Calu3 (cell line): Measurements from ENCODE around the gene AQP1. TPM values are rescaled to one million over a fixed set of nuclear protein-coding genes. Genes with fewer than 3 reads are reported as not detected.

Experiments
- BruUV-seq: library from RNA; stranded (reverse); fragments of 400-500 nt; replicated peaks from 2 replicates; lab custom pipeline; 2021; lab: Mats Ljungman, UMichigan
- CTCF ChIA-PET: fragments of 300-600 bp; sonication (Branson Sonifier 250); formaldehyde crosslinking; loops from one replicate; lab custom pipeline; 2022; ENCODE audit warnings: antibody characterized with exemption; lab: Charles Lee
- DNase-seq: peaks from one replicate; pipeline ENCODE4 v3.0.0; 2022
- H3K27ac Mint-ChIP-seq: one replicate; pipeline ENCODE4 v1.8.0; 2022; ENCODE audit warnings: mixed read lengths; ENCODE audit not compliant: unreplicated experiment
- H3K27me3 Mint-ChIP-seq: one replicate; pipeline ENCODE4 v1.8.0; 2022; ENCODE audit warnings: mixed read lengths; ENCODE audit not compliant: unreplicated experiment
- H3K36me3 Mint-ChIP-seq: one replicate; pipeline ENCODE4 v1.8.0; 2022; ENCODE audit warnings: mild to moderate bottlenecking, moderate library complexity, mixed read lengths; ENCODE audit not compliant: insufficient read depth, unreplicated experiment
- H3K4me1 Mint-ChIP-seq: one replicate; pipeline ENCODE4 v1.8.0; 2022; ENCODE audit warnings: mild to moderate bottlenecking, low read depth, mixed read lengths; ENCODE audit not compliant: unreplicated experiment
- H3K4me3 Mint-ChIP-seq: one replicate; pipeline ENCODE4 v1.8.0; 2022; ENCODE audit warnings: mild to moderate bottlenecking, low read depth, moderate library complexity, mixed read lengths; ENCODE audit not compliant: unreplicated experiment
- H3K9me3 Mint-ChIP-seq: one replicate; pipeline ENCODE4 v1.8.0; 2022; ENCODE audit warnings: low read depth, mixed read lengths; ENCODE audit not compliant: unreplicated experiment
- CTCF ChIP-seq: fragments of 200-600 bp; IDR thresholded peaks from one replicate; pipeline ENCODE4 v1.8.0; 2022; ENCODE audit warnings: antibody characterized with exemption; ENCODE audit not compliant: unreplicated experiment
- intact Hi-C: fragments of 100-400 bp; cut with micrococcal nuclease; formaldehyde crosslinking; loops from one replicate; pipeline ENCODE4 v1.10.0; 2022; ENCODE audit not compliant: unreplicated experiment
- total RNA-seq: library from RNA; stranded (reverse); gene quantifications from 2 replicates; pipeline ENCODE4 v1.2.3, GENCODE V29; 2022

The AQP1 gene
- total RNA-seq, 1 experiment from 2014 or later = 1.7 TPM

GRCh38 chr7:30911133-30911532 is 520 bp upstream of the AQP1 start:
- intact Hi-C loops = no loop called here
- Mint-ChIP-seq H3K27ac (no peak overlapping the region), H3K36me3 (peaks cover 4% of the 10 kb centered on the region), H3K27me3 (no peaks in the 10 kb centered on the region), H3K9me3 (no peaks in the 10 kb centered on the region), H3K4me3 (no peak overlapping the region), H3K4me1 (peaks cover 41% of the 10 kb centered on the region)
- CTCF ChIA-PET = interaction anchor here (1.7 to 2.2 kb wide), 2 partner anchors 14 to 23 kb away, joined by 5 to 6 read pairs; no protein-coding TSS in a partner anchor
- DNase-seq = no peak
- no TSS peak for BruUV-seq
- TF ChIP-seq CTCF = no peak

- H3K27ac Mint-ChIP-seq = peak overlapping the region; percentile 60
- intact Hi-C loops = no loop called here
- CTCF ChIA-PET = interaction anchor here (1.4 to 2.2 kb wide), 3 partner anchors 15 to 26 kb away, joined by 5 to 6 read pairs (median 6); no protein-coding TSS in a partner anchor
Measured at GRCh38 chr7:30912021-30912730, 523 bp downstream of the AQP1 start.

GRCh38 chr7:30912731-30912985 is 1.0 kb downstream of the AQP1 start:
- CTCF ChIA-PET = interaction anchor here (1.4 to 2.2 kb wide), 3 partner anchors 15 to 26 kb away, joined by 5 to 6 read pairs (median 6); no protein-coding TSS in a partner anchor
- H3K4me1 Mint-ChIP-seq = peaks cover 39% of the 10 kb centered on the region
- H3K9me3 Mint-ChIP-seq = no peaks in the 10 kb centered on the region
- TF ChIP-seq CTCF = no peak
- peaks cover 4% of the 10 kb centered on the region for H3K36me3 Mint-ChIP-seq
- intact Hi-C loops = no loop called here
- no peak for DNase-seq
- H3K4me3 Mint-ChIP-seq = no peak overlapping the region
- H3K27me3 Mint-ChIP-seq = no peaks in the 10 kb centered on the region
- BruUV-seq = no TSS peak
- peak overlapping the region; percentile 60 for H3K27ac Mint-ChIP-seq

More at GRCh38 chr7:30912021-30912730, 523 bp downstream of the AQP1 start:
- Mint-ChIP-seq H3K4me3 (no peak overlapping the region), H3K9me3 (no peaks in the 10 kb centered on the region), H3K27me3 (no peaks in the 10 kb centered on the region), H3K36me3 (peaks cover 4% of the 10 kb centered on the region), H3K4me1 (peaks cover 39% of the 10 kb centered on the region)
- no peak for TF ChIP-seq CTCF
- DNase-seq = no peak
- BruUV-seq = no TSS peak

- Mint-ChIP-seq H3K36me3 (peaks cover 4% of the 10 kb centered on the region), H3K4me1 (peaks cover 39% of the 10 kb centered on the region), H3K27ac (peak overlapping the region; percentile 60), H3K9me3 (no peaks in the 10 kb centered on the region), H3K27me3 (no peaks in the 10 kb centered on the region), H3K4me3 (no peak overlapping the region)
- no TSS peak for BruUV-seq
- TF ChIP-seq CTCF = no peak
- DNase-seq = no peak
- intact Hi-C loops = no loop called here
- CTCF ChIA-PET = interaction anchor here (0.6 to 2.2 kb wide), 5 partner anchors 16 to 252 kb away, joined by 3 to 14 read pairs (median 6); no protein-coding TSS in a partner anchor
Measured at GRCh38 chr7:30912986-30913811, 1.5 kb downstream of the AQP1 start.
